Measurements from ENCODE around the gene SELENOO. TPM values are rescaled to one million over a fixed set of nuclear protein-coding genes. Genes with fewer than 3 reads are reported as not detected.

The SELENOO gene
- total RNA-seq, 3 donors from 2014 or later: 21.5 to 23.8 (median 23.1) TPM

DNA sequence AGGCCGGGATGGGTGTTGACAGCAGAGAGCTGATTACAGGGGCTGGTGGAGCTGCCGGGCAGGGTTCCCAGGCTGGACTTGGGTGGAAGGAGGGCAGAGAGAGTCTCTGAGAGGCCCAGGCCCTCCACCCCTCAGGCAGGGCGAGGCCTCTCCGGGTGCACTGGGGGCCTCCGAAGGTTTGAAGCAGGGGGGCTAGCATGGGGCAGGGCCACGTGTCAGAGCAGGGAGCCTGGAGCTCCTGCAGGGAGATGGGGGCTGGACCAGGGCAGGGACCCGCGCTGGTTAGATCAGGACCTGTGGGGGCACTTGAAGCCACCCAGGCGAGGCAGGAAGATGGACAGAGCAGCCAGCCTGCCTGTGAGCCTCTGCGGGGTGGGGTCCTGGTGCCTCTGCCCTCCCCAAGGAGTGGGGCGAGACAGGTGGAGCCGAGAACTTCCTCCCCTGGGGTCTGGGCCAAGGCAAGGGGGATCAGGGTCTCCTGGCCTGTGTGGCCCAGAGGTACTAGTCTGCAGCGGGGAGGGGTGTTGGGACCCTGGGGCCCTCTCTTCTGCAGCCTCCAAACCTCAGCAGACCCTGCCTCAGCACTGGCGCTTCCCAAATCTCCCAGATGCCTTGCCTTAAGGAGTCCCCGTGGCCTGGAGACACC lies 29.4 kb upstream of the SELENOO start:
- TF ChIP-seq CTCF (IDR thresholded peaks at IDR 0.05): no peak
- Histone ChIP-seq H3K9me3 (no peaks in the 10 kb centered on the region), H3K4me3 (no peak overlapping the region), H3K4me1 (ENCODE audit: low read depth) (peaks cover 2% of the 10 kb centered on the region), H3K36me3 (ENCODE audit: low read depth) (no peaks in the 10 kb centered on the region)
- intact Hi-C loops (cut with DNase I, micrococcal nuclease): no loop called here
- DNase-seq (peak in 1 of 3 donors; percentile 42), ATAC-seq (peak; percentile 18)

GRCh38 chr22:50171965-50172421 lies 28.8 kb upstream of the SELENOO start:
- DNase-seq (peak in 1 of 3 donors; percentile 20), ATAC-seq (no peak)
- intact Hi-C loops (cut with DNase I, micrococcal nuclease): no loop called here
- Histone ChIP-seq H3K9me3 (no peaks in the 10 kb centered on the region), H3K36me3 (ENCODE audit: low read depth) (no peaks in the 10 kb centered on the region), H3K4me1 (ENCODE audit: low read depth) (peaks cover 2% of the 10 kb centered on the region), H3K4me3 (no peak overlapping the region)
- TF ChIP-seq CTCF (IDR thresholded peaks at IDR 0.05): no peak

DNA sequence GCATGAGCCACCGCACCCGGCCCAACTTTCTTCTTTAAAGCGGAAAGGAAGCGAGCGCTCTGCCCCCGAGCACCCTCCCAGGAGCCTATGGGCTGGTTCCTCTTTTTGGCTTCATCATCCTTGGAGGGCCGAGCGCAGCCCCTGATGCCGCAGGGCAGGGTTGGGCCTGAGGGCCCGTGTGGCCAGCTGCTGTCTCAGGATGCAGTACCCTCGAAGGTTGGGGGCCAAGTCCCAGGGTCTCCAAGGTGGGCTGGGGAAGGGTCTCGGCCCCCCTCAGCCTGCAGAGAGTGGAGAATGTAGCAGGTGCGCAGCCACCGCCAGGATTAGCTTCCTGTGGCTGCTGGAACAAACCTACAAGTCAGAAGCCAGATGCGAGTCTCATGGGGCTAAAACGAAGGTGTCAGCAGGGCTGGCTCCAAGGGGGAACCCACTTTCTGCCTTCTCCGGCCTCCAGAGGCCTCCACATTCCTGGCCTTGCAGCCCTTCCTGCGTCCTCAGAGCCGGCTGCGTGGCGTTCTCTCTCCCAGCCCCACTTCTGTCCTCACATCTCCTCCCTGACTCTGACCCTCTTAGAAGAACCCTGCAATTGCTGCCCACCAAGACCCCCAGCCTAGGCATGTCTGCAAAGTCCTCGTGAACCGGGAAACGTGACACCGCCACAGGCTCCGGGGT lies 27.4 kb upstream of the SELENOO start:
- TF ChIP-seq CTCF (IDR thresholded peaks at IDR 0.05): no peak
- no peak overlapping the region for H3K4me3 ChIP-seq
- DNase-seq (peak in 1 of 3 donors; percentile 48), ATAC-seq (peak; percentile 32)
- H3K9me3 ChIP-seq: no peaks in the 10 kb centered on the region
- peaks cover 2% of the 10 kb centered on the region for H3K4me1 ChIP-seq (ENCODE audit: low read depth)
- H3K36me3 ChIP-seq (ENCODE audit: low read depth): no peaks in the 10 kb centered on the region
- intact Hi-C loops (cut with DNase I, micrococcal nuclease): no loop called here

GRCh38 chr22:50173983-50174355 lies 26.8 kb upstream of the SELENOO start:
- TF ChIP-seq CTCF (IDR thresholded peaks at IDR 0.05): no peak
- H3K36me3 ChIP-seq (ENCODE audit: low read depth): no peaks in the 10 kb centered on the region
- DNase-seq: peak in 1 of 3 donors; percentile 34
- intact Hi-C loops (cut with DNase I, micrococcal nuclease): no loop called here
- H3K4me3 ChIP-seq: no peak overlapping the region
- H3K4me1 ChIP-seq (ENCODE audit: low read depth): peaks cover 2% of the 10 kb centered on the region
- no peak for ATAC-seq
- no peaks in the 10 kb centered on the region for H3K9me3 ChIP-seq

GRCh38 chr22:50174382-50175190 lies 26.2 kb upstream of the SELENOO start:
- no peak for TF ChIP-seq CTCF (IDR thresholded peaks at IDR 0.05)
- Histone ChIP-seq H3K4me1 (ENCODE audit: low read depth) (peaks cover 2% of the 10 kb centered on the region), H3K9me3 (no peaks in the 10 kb centered on the region), H3K36me3 (ENCODE audit: low read depth) (no peaks in the 10 kb centered on the region), H3K4me3 (no peak overlapping the region)
- DNase-seq: peak in 1 of 3 donors; percentile 42
- intact Hi-C loops (cut with DNase I, micrococcal nuclease): no loop called here
- ATAC-seq: no peak

All from mucosa of descending colon (tissue), 3 donors.